OCI-LY7 (cell line): ENCODE results near the gene CALR. TPM values are rescaled to one million over a fixed set of nuclear protein-coding genes. Genes with fewer than 3 reads are reported as not detected.
A peak's percentile ranks its signal among the peaks of the same experiment; 100 is the strongest.
"Not testable (repeated sequence)": the region's sequence is repeated elsewhere in the genome, so short reads cannot be mapped to it uniquely, and the experiment has no call there.

Source experiments
- Bru-seq: library from RNA; stranded (reverse); fragments of 400-500 nt; gene quantifications from one replicate; lab custom pipeline; 2021; lab: Mats Ljungman, UMichigan
- BruChase-seq, 2 experiments: library from RNA; stranded (reverse); fragments of 400-500 nt; gene quantifications; one replicate each; lab custom pipeline; 2021; lab: Mats Ljungman, UMichigan
- BruUV-seq: library from RNA; stranded (reverse); fragments of 400-500 nt; replicated peaks from 2 replicates; lab custom pipeline; 2021; lab: Mats Ljungman, UMichigan
- CTCF ChIA-PET: fragments of 300-600 bp; sonication (Branson Sonifier 250); formaldehyde crosslinking; loops from one replicate; lab custom pipeline; 2022; ENCODE audit warnings: antibody characterized with exemption; ENCODE audit not compliant: unreplicated experiment; lab: Charles Lee
- POLR2A ChIA-PET: fragments of 300-600 bp; sonication (Branson Sonifier 250); formaldehyde crosslinking; loops from one replicate; lab custom pipeline; 2022; ENCODE audit warnings: antibody characterized with exemption; lab: Charles Lee
- DNase-seq: peaks from one replicate; pipeline ENCODE4 v3.0.0-alpha.2; 2015; ENCODE audit warnings: low spot score
- H2AFZ ChIP-seq: fragments of 200-600 bp; sonication (generic), shearing (Covaris generic); 2 replicates; pipeline ENCODE4 v1.6.1; 2014; ENCODE audit warnings: mild to moderate bottlenecking, antibody characterized with exemption, low read length, moderate library complexity
- H3K27ac ChIP-seq: fragments of 200-600 bp; sonication (generic); 2 replicates; pipeline ENCODE4 v1.5.1; 2014; ENCODE audit warnings: mixed run types, low read depth, mild to moderate bottlenecking, moderate library complexity, low read length, inconsistent platforms; ENCODE audit not compliant: poor library complexity, severe bottlenecking
- H3K36me3 ChIP-seq: fragments of 200-600 bp; sonication (generic); 2 replicates; pipeline ENCODE4 v1.6.1; 2014; ENCODE audit warnings: mild to moderate bottlenecking, antibody characterized with exemption, low read length, moderate library complexity, mixed read lengths; ENCODE audit not compliant: insufficient read depth
- H3K4me1 ChIP-seq: fragments of 200-600 bp; sonication (generic); 2 replicates; pipeline ENCODE4 v1.5.1; 2014; ENCODE audit warnings: mild to moderate bottlenecking, low read length; ENCODE audit not compliant: insufficient read depth, poor library complexity, severe bottlenecking
- H3K4me2 ChIP-seq: fragments of 200-600 bp; sonication (generic); 2 replicates; pipeline ENCODE4 v1.6.1; 2014; ENCODE audit warnings: mild to moderate bottlenecking, low read length
- H3K4me3 ChIP-seq: fragments of 200-600 bp; sonication (generic); 2 replicates; pipeline ENCODE4 v1.5.1; 2014; ENCODE audit warnings: mild to moderate bottlenecking, low read depth, low read length; ENCODE audit not compliant: poor library complexity, severe bottlenecking
- H3K79me2 ChIP-seq: fragments of 200-600 bp; sonication (generic); 2 replicates; pipeline ENCODE4 v1.6.1; 2016; ENCODE audit warnings: low read depth, mild to moderate bottlenecking, low read length, moderate library complexity, mixed read lengths; ENCODE audit not compliant: insufficient read depth
- H3K9me2 ChIP-seq: fragments of 200-600 bp; sonication (generic); 2 replicates; pipeline ENCODE4 v1.6.1; 2016; ENCODE audit warnings: mild to moderate bottlenecking, low read length, mixed read lengths; ENCODE audit not compliant: insufficient read depth
- H3K9me3 ChIP-seq: fragments of 200-600 bp; sonication (generic); 2 replicates; pipeline ENCODE4 v1.6.1; 2014; ENCODE audit warnings: mild to moderate bottlenecking, mixed run types, low read length, mixed read lengths
- H4K20me1 ChIP-seq: fragments of 200-600 bp; sonication (generic); 2 replicates; pipeline ENCODE4 v1.6.1; 2014; ENCODE audit warnings: mild to moderate bottlenecking, antibody characterized with exemption, low read length, moderate library complexity, mixed read lengths; ENCODE audit not compliant: insufficient read depth
- CTCF ChIP-seq: fragments of 200-600 bp; sonication (generic); conservative IDR thresholded peaks from 2 replicates; pipeline ENCODE4 v1.5.1; 2014; ENCODE audit warnings: mild to moderate bottlenecking, antibody characterized with exemption, low read length, moderate library complexity, mixed read lengths
- EZH2phosphoT487 ChIP-seq: fragments of 200-600 bp; sonication (generic); IDR thresholded peaks from 2 replicates; pipeline ENCODE4 v1.6.1; 2018; ENCODE audit warnings: low read depth, borderline replicate concordance, mild to moderate bottlenecking, mixed run types, antibody characterized with exemption, low read length, moderate library complexity, mixed read lengths
- intact Hi-C: fragments of 100-400 bp; cut with micrococcal nuclease; formaldehyde crosslinking; loops from one replicate; pipeline ENCODE4 v1.10.0; 2022; ENCODE audit not compliant: unreplicated experiment
- long read RNA-seq: library from polyadenylated mRNA; stranded (forward); transcript quantifications from one replicate; pipeline ENCODE4 v2.0.0, GENCODE V29; 2022
- total RNA-seq, 2 experiments: library from RNA; depleted of rRNA in 1 of 2; stranded (reverse); fragments of >200 nt in 1 of 2; shearing (Covaris generic) in 1 of 2; gene quantifications; 2 replicates each; pipeline ENCODE4 v1.2.3, GENCODE V29; 2014 to 2022

CALR gene
- total RNA-seq (2014; rRNA removed; shearing (Covaris generic)) (1,039 and 1,069 TPM in 2 replicates), total RNA-seq (2022) (398 and 581 TPM in 2 replicates), Bru-seq, nascent RNA (percentile 98 among the genes with signal in this experiment), BruChase-seq, experiment 1, labeled RNA remaining after a 6-hour chase (percentile 99 among the genes with signal in this experiment), BruChase-seq, experiment 2, labeled RNA remaining after a 2-hour chase (percentile 100 among the genes with signal in this experiment)
- long read RNA-seq, transcript CALR-201 (9 exons, 1,903 nt), result major isoform, 117 of 160 reads
- long read RNA-seq, partial matches to known transcripts, result 36 of 160 reads
- long read RNA-seq, other reads (novel, unspliced or antisense), result 7 of 160 reads

DNA sequence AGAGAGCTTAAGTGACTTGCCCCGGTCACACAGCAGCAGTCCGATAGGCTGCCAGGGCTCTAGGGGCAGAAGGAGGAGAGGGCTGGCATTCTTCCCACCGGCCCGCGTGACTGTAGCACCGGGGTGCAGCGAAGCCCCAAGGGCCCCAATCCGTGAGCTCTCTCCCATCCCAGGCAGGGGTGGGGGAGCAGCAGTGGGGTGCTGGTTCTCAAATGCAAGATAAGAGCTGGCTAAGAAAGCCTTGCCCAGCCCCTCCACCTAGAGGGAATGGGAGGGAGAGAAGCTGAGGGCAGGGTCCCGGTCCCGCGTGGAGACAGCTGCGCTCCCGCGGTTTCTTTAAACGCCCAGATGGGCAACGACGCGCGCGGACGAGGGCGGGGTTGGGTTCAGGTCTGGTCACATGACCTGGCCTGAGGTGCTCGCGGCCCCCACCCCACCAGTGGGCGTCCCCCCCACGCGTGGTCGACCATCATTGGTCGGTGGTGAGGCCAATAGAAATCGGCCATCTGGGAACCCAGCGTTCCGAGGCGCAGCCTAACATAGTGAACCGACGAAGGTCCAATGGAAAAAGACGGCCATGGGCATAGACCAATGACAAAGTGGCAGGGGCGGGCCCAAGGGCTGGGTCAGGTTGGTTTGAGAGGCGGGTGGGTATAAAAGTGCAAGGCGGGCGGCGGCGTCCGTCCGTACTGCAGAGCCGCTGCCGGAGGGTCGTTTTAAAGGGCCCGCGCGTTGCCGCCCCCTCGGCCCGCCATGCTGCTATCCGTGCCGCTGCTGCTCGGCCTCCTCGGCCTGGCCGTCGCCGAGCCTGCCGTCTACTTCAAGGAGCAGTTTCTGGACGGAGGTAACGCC lies at the start of gene CALR:
Gene CALR, plus strand, starts transcription at position 683 of the 852 bp plus-strand sequence. Its CDS starts 71 bp downstream, at position 754.
- BruUV-seq, result no TSS peak
- ChIA-PET CTCF (no interaction called here), POLR2A (interaction anchor here (0.6 to 1.2 kb wide), 4 partner anchors 10 to 60 kb away, joined by 3 to 6 read pairs (median 4); no protein-coding TSS in a partner anchor)
- intact Hi-C loops, result loop anchor here (1.0 to 5.0 kb wide), 2 partner anchors 57 to 101 kb away; partner anchors contain the start of genes DNASE2 and MAST1
- Histone ChIP-seq H3K79me2 (peaks cover 46% of the 10 kb centered on the region), H3K4me3 (peak within 1 kb of the TSS; percentile 98), H3K36me3 (peaks cover 47% of the 10 kb centered on the region), H3K27ac (peak within 1 kb of the TSS; percentile 94), H4K20me1 (peaks cover 23% of the 10 kb centered on the region), H3K4me1 (peaks cover 67% of the 10 kb centered on the region), H3K9me2 (no peaks in the 10 kb centered on the region), H3K9me3 (no peaks in the 10 kb centered on the region), H2AFZ (peak within 1 kb of the TSS; percentile 47), H3K4me2 (peak within 1 kb of the TSS; percentile 93)
- DNase-seq, result peak; percentile 100
- peak; percentile 15; the same call in 1 of the 2 replicates for TF ChIP-seq CTCF
- TF ChIP-seq EZH2phosphoT487, result no peak

GRCh38 chr19:12890299-12890786 lies 48.1 kb upstream of the CALR start:
- H3K79me2 ChIP-seq, H4K20me1 ChIP-seq, H3K9me2 ChIP-seq, BruUV-seq, H3K9me3 ChIP-seq, DNase-seq: not testable (repeated sequence)
- H2AFZ ChIP-seq, result peak overlapping the region; percentile 70; the same call in 1 of the 2 replicates
- H3K36me3 ChIP-seq, result peaks cover 13% of the 10 kb centered on the region; the same call in 1 of the 2 replicates
- intact Hi-C loops, result loop anchor here (1.0 to 5.0 kb wide), 3 partner anchors 29 to 67 kb away; partner anchors contain the start of genes FARSA, GADD45GIP1 and SYCE2
- peak overlapping the region; percentile 50 for H3K27ac ChIP-seq
- POLR2A ChIA-PET, result interaction anchor here (0.6 to 1.5 kb wide), 9 partner anchors 8 to 265 kb away, joined by 3 to 8 read pairs (median 5); partner anchors contain the start of genes DNASE2 and GET3
- H3K4me3 ChIP-seq, result peak overlapping the region; percentile 91
- H3K4me1 ChIP-seq, result peaks cover 15% of the 10 kb centered on the region
- CTCF ChIA-PET, result interaction anchor here (0.6 to 1.1 kb wide), 3 partner anchors 8 to 75 kb away, joined by 3 to 4 read pairs (median 3); no protein-coding TSS in a partner anchor
- H3K4me2 ChIP-seq, result peak overlapping the region; percentile 78
